GM12865 (cell line): ENCODE measurements around the gene SPON2.

Experiments used
- DNase-seq: peaks from one replicate; pipeline ENCODE4 v3.0.0; 2010; ENCODE audit warnings: low read depth
- H3K4me3 ChIP-seq: 2 replicates; pipeline ENCODE4 v1.5.1; 2011; ENCODE audit warnings: mild to moderate bottlenecking, low read depth, low read length, control low read depth
- TF ChIP-seq, protein P1 (sequence below): IDR thresholded peaks from 2 replicates; pipeline ENCODE4 v1.5.1; 2011; ENCODE audit warnings: low read length, control low read depth, low read depth, inconsistent platforms; ENCODE audit not compliant: insufficient read depth; ENCODE audit errors: missing control alignments

The SPON2 gene

DNA sequence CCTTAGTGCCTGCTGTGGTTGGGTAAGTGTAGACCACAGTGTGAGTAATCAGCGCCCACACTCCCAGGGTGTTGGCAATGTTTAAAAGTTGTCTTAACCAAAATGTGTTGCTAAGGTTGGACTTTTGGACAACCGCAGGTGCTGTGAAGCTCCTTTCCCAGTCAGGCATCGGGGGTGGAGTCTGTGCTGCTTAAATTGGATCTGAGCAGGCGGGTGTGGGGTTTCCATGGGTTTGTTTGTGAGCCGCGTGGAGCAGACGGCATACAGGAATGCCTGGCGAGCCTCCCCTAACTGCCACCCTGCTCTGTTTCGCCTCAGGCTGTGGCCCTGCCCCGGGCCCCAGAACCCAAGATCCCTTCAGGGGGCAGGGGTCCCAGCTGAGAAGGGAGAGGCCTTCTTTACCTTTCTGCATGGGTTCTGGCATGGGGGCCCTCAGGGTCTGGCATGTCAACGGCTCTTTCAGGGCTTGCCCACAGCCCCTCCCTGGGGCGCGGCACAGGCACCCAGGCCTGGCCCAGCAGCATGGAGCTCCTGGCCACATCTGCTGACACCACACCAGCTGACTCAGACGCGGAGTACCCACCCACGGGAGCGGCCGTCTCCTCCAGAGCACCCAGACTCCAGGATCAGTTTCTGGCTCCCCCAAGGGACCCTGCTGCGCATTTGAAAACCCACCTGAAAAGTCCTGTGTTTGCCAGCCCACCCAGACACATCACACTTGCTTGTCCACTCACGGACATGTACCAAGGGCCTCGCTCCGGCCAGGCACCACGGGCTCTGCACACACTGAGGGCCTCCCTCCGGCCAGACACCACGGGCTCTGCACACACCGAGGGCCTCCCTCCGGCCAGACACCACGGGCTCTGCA, 5.1 kb upstream of the SPON2 start:
- no peak for DNase-seq
- TF ChIP-seq, protein P1, sequence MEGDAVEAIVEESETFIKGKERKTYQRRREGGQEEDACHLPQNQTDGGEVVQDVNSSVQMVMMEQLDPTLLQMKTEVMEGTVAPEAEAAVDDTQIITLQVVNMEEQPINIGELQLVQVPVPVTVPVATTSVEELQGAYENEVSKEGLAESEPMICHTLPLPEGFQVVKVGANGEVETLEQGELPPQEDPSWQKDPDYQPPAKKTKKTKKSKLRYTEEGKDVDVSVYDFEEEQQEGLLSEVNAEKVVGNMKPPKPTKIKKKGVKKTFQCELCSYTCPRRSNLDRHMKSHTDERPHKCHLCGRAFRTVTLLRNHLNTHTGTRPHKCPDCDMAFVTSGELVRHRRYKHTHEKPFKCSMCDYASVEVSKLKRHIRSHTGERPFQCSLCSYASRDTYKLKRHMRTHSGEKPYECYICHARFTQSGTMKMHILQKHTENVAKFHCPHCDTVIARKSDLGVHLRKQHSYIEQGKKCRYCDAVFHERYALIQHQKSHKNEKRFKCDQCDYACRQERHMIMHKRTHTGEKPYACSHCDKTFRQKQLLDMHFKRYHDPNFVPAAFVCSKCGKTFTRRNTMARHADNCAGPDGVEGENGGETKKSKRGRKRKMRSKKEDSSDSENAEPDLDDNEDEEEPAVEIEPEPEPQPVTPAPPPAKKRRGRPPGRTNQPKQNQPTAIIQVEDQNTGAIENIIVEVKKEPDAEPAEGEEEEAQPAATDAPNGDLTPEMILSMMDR, result no peak
- no peak overlapping the region for H3K4me3 ChIP-seq

DNA sequence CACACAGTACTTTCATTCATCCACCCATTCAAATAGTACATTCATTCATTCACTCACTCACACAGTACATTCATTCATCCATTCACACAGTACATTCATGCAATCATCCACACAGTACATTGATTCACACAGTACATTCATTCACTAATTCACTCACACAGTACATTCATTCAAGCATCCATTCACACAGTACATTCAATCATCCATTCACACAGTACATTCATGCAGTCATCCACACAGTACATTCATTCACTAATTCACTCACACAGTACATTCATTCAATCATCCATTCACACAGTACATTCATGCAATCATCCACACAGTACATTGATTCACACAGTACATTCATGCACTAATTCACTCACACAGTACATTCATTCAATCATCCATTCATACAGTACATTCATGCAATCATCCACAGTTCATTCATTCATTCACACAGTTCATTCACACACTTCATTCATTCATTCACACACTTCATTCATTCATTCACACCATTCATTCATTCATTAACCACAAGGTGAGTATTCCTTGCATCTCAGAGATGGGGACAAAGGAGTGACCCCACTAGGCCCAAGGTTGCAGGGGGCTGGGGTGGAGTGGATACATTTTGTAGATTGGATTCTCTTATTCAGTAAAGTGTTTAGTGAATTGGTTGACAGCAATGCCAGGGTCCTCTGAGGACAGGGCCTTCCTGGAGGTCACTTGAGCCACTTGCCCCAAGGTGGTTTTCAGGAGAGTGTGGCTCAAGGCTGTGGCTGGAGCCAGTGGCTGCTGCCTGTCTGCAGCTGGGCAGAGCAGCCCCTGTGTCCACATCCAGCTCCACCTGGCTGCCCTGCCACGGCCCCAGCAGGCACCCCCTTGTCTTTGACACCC, 4.3 kb upstream of the SPON2 start:
- no peak overlapping the region for H3K4me3 ChIP-seq
- TF ChIP-seq, protein P1, result no peak

DNA sequence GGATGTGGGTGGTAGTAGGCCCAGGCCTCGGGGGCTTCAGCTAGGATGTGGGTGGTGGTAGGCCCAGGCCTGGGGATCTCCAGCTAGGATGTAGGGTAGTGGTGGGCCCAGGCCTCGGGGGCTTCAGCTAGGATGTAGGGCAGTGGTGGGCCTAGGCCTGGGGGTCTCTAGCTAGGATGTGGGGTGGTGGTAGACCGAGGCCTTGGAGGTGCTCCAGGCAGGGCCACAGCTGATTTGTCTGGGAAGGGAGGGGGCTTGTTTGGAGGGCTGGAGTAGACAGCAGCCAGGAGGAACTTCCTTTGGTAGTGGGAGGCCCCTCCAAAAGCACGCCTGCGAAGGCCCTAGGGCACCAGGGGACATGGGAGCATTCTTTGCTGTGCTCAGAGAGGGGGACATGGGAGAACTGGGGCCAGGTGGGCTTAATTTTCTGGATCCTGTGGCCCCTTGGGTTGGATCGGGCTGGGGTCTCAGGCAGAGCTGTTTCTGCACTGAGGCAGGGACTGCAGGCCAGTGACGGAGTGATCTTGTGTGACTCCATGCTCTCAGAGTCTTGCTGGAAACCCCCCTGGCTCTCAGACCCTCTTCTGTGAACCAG, 3.3 kb upstream of the SPON2 start:
- TF ChIP-seq, protein P1, result no peak
- H3K4me3 ChIP-seq, result no peak overlapping the region
- DNase-seq, result no peak

More for the DNA sequence above, 4.3 kb upstream of the SPON2 start:
- DNase-seq, result no peak

DNA sequence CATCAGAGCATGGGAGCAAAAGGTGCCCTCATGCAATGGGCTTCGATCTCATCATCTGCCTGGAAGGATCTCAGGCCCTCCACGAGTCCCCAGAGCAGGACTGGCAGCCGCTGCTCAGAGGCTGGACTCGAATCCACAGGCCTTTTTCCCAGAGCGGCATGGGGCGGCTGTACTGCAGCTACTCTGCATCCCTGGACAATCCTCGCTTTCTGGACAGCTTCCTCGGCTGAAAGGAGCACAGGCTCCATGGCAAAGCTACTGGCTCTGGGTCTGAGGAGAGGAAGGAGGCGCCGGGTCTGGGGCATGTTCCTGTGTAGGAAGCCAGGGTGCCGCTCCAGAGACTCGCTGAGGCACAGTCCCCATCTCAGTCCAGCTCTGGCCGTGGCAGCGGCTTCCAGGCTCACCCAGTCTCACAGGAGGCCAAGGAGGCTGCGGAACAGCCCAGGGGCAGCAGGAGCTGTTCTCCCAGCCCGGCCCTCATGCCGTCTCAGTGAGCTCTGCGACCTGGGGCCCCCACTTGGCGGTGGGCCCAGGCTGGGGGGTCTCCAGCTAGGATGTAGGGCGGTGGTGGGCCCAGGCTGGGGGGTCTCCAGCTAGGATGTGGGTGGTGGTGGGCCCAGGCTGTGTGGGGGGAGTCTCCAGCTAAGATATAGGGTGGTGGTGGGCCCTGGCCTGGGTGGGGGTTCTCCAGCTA, 2.7 kb upstream of the SPON2 start:
- TF ChIP-seq, protein P1, result no peak
- no peak for DNase-seq
- no peak overlapping the region for H3K4me3 ChIP-seq

DNA sequence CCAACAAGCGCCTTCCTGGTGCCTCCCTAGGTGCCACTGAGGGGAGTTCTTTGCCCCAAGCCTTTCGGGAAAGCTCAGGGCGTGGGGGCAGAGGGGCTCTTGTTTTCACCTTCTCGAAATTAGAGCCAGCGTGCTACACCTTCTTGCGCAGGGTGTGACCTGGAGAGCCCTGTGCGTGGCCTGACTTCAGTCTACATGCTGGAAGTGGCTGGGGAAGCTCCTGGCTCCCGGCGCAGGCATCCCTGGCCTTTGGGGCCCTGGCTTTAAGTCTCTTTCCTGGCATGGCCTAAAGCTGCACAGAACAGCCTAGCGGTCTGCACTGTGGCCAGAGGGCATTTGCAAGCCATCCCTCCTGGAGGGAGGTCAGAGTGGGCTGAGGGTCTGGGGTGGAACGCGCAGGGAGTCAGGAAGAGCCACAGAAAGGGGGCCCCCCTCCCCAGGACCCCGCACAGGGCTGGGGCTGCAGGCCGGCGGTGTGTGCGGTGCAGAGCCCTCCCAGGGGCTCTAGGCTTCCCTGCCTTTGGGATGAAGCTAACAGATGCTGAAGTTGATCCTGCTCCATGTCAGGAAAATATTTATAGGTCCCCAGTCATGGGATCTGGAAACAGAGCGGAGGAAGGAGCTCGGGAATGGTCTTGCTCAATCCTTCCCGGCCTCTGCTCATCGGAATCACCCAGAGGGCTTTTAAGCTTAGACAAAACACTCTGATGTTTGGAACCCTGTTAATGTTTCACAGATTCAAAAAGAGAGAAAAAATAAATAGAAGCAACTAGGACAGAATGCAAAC, 781 bp upstream of the SPON2 start:
- no peak overlapping the region for H3K4me3 ChIP-seq
- DNase-seq, result no peak
- TF ChIP-seq, protein P1, result no peak
